Suprapubic skin (tissue), 4 donors: ENCODE measurements around the gene SPECC1L. TPM values are rescaled to one million over a fixed set of nuclear protein-coding genes. Genes with fewer than 3 reads are reported as not detected.

Experiments used
- DNase-seq, 2 donors: peaks; one replicate each; pipeline ENCODE4 v3.0.0-alpha.2; 2019; ENCODE audit warnings: low spot score in 2 of 2
- H3K27ac ChIP-seq: fragments of 200-600 bp; sonication (generic); one replicate; pipeline ENCODE4 v1.5.1; 2019
- H3K27me3 ChIP-seq: fragments of 200-600 bp; sonication (generic); one replicate; pipeline ENCODE4 v1.5.1; 2019
- H3K36me3 ChIP-seq: fragments of 200-600 bp; sonication (generic); one replicate; pipeline ENCODE4 v1.5.1; 2019
- H3K4me1 ChIP-seq: fragments of 200-600 bp; sonication (generic); one replicate; pipeline ENCODE4 v1.5.1; 2019
- H3K4me3 ChIP-seq: fragments of 200-600 bp; sonication (generic); one replicate; pipeline ENCODE4 v1.5.1; 2019; ENCODE audit warnings: mild to moderate bottlenecking
- H3K9me3 ChIP-seq: fragments of 200-600 bp; sonication (generic); one replicate; pipeline ENCODE4 v1.5.1; 2019
- EP300 ChIP-seq: sonication (generic); formaldehyde crosslinking; IDR thresholded peaks from one replicate; pipeline ENCODE4 v1.6.1; 2017; ENCODE audit warnings: antibody characterized with exemption
- POLR2A ChIP-seq, 2 donors: fragments of 450-650 bp; IDR thresholded peaks; one replicate each; pipeline ENCODE4 v1.6.1; 2017; ENCODE audit warnings: antibody characterized with exemption in 2 of 2, mild to moderate bottlenecking in 2 of 2, moderate library complexity in 2 of 2
- POLR2AphosphoS5 ChIP-seq, 3 donors: sonication (generic); formaldehyde crosslinking; IDR thresholded peaks; one replicate each; pipeline ENCODE4 v1.6.1; 2017; ENCODE audit warnings: antibody characterized with exemption in 3 of 3
- WGBS: methylation state at CpG from one replicate; pipeline ENCODE4 v1.1.5; 2018; 5-methylcytosine and 5-hydroxymethylcytosine counted together
- total RNA-seq, 4 donors: library from RNA; depleted of rRNA; stranded (reverse); fragments of >200 nt; gene quantifications; one replicate each; pipeline ENCODE4 v1.1.0, GENCODE V29; 2016
- TF ChIP-seq, protein P1 (sequence below), 2 donors: fragments of 200-600 bp in 1 of 2; fragments of 450-650 bp in 1 of 2; sonication (generic) in 1 of 2; IDR thresholded peaks; one replicate each; pipeline ENCODE4 v1.5.1; 2016 to 2019; ENCODE audit warnings: antibody characterized with exemption in 2 of 2, mild to moderate bottlenecking in 1 of 2, moderate library complexity in 1 of 2

SPECC1L gene
- total RNA-seq, 4 donors from 2014 or later, result 15.7 to 28.5 (median 21.4) TPM

DNA sequence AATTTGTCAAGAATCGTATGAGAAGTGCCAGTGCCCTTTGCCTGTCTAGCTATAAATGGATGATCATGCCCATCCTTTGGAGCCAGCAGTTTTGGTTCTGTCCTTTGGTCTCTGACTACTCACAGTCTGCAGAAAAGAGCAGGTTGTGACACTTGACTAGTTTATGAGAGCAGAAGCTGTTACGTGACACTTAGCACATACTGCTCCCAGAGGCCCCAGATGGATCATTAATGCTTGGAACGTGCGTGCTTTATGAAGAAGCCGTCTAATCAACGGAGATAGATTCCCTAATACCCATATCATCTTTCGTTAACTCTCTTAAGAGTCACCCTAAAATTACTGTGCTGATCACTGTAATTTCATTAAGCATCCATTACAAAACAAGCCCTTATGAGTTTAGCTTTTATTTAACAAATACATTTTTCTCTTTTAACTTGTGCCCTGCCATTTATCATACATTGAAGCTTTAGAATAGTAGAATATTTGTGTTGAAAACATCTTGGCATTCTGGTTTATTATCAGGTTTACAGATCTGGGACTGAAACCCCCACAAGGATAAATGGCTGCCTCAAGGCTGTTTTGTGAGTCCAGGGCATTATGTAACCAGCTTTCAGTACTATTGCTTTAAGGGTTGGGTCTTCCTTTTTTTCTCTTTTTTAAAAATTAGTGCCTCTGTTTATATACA, 109.7 kb downstream of the SPECC1L start:
- DNase-seq, result no peak
- H3K36me3 ChIP-seq, result peaks cover 41% of the 10 kb centered on the region
- 78% methylated on average over 7 of the region's 7 CpGs for WGBS
- no peaks in the 10 kb centered on the region for H3K27me3 ChIP-seq
- no peak overlapping the region for H3K27ac ChIP-seq
- H3K4me3 ChIP-seq, result no peak overlapping the region
- TF ChIP-seq POLR2A (IDR thresholded peaks at IDR 0.05) (no peak), POLR2AphosphoS5 (IDR thresholded peaks at IDR 0.05) (no peak), EP300 (no peak)
- TF ChIP-seq, protein P1, sequence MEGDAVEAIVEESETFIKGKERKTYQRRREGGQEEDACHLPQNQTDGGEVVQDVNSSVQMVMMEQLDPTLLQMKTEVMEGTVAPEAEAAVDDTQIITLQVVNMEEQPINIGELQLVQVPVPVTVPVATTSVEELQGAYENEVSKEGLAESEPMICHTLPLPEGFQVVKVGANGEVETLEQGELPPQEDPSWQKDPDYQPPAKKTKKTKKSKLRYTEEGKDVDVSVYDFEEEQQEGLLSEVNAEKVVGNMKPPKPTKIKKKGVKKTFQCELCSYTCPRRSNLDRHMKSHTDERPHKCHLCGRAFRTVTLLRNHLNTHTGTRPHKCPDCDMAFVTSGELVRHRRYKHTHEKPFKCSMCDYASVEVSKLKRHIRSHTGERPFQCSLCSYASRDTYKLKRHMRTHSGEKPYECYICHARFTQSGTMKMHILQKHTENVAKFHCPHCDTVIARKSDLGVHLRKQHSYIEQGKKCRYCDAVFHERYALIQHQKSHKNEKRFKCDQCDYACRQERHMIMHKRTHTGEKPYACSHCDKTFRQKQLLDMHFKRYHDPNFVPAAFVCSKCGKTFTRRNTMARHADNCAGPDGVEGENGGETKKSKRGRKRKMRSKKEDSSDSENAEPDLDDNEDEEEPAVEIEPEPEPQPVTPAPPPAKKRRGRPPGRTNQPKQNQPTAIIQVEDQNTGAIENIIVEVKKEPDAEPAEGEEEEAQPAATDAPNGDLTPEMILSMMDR (IDR thresholded peaks at IDR 0.05), result no peak
- H3K4me1 ChIP-seq, result no peaks in the 10 kb centered on the region
- H3K9me3 ChIP-seq, result no peaks in the 10 kb centered on the region

DNA sequence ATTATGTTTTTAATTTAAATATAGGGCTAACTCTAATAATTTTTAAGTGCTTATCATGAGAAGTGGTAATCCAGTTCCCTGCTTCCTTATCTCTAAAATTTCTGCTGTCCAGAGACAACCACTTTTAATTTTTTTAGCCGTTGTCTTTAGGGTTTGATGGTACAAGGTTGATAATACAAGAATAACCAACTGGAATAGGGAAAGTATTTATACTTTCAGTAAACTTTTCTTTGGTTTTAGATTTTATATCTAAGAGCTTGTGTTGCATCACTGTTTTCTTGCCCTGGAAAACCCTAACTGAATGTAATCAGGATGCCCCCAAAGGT, 110.2 kb downstream of the SPECC1L start:
- TF ChIP-seq POLR2AphosphoS5 (IDR thresholded peaks at IDR 0.05) (no peak), POLR2A (IDR thresholded peaks at IDR 0.05) (no peak), EP300 (no peak)
- TF ChIP-seq, protein P1 (IDR thresholded peaks at IDR 0.05), result no peak
- no peak for DNase-seq

DNA sequence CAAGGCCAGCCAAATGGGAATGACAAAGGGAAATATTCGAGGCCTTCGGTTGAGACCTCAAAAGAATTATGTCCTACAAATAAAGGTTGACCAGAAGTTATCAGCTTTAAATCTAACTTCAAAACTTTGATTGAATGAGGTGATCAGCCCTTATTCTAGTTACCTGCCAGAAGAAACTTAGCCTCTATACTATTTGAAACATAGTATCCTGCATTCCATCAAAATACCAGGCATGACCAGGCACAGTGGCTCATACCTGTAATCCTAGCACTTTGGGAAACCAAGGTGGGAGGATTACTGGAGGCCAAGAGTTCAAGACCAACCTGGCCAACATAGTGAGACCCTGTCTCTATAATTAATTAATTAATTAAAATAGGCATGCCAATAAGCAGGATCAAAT, 112.4 kb downstream of the SPECC1L start:
- 84% methylated on average over 2 of the region's 2 CpGs for WGBS
- TF ChIP-seq EP300 (no peak), POLR2A (IDR thresholded peaks at IDR 0.05) (no peak), POLR2AphosphoS5 (IDR thresholded peaks at IDR 0.05) (no peak)
- TF ChIP-seq, protein P1 (IDR thresholded peaks at IDR 0.05), result no peak
- no peak overlapping the region for H3K4me3 ChIP-seq
- H3K36me3 ChIP-seq, result peaks cover 15% of the 10 kb centered on the region
- no peaks in the 10 kb centered on the region for H3K27me3 ChIP-seq
- H3K9me3 ChIP-seq, result no peaks in the 10 kb centered on the region
- H3K27ac ChIP-seq, result no peak overlapping the region
- no peak for DNase-seq
- H3K4me1 ChIP-seq, result no peaks in the 10 kb centered on the region

More for the DNA sequence above, 110.2 kb downstream of the SPECC1L start:
- H3K9me3 ChIP-seq, result no peaks in the 10 kb centered on the region
- no peaks in the 10 kb centered on the region for H3K4me1 ChIP-seq
- peaks cover 36% of the 10 kb centered on the region for H3K36me3 ChIP-seq
- no peak overlapping the region for H3K4me3 ChIP-seq
- no peaks in the 10 kb centered on the region for H3K27me3 ChIP-seq
- no peak overlapping the region for H3K27ac ChIP-seq
- WGBS, result 91% methylated on average over 1 of the region's 1 CpG

DNA sequence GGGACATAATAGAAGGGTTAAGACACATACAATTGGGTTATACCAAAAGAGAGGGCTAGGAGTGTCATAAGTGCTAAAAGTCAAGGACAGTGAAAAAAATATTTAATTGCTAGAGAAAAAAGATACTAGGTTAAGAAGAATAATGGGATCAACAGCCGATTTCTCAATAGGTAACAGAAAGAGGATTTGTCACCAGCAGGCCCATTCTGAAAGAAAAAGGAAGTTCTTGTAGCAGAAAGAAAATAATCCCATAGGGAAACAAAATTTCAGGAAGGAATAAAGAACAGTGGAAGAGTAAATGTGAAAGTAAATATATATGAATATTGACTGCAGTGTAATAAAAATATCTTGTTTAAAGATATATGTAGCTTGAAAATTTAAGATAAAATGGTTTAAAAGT, 113.5 kb downstream of the SPECC1L start:
- Histone ChIP-seq H3K27ac (no peak overlapping the region), H3K27me3 (no peaks in the 10 kb centered on the region), H3K4me3 (no peak overlapping the region), H3K36me3 (peaks cover 9% of the 10 kb centered on the region), H3K4me1 (no peaks in the 10 kb centered on the region), H3K9me3 (no peaks in the 10 kb centered on the region)
- whole genome bisulfite sequencing, result 89% methylated on average over 1 of the region's 1 CpG
- TF ChIP-seq, protein P1 (IDR thresholded peaks at IDR 0.05), result no peak
- no peak for TF ChIP-seq EP300
- no peak for TF ChIP-seq POLR2AphosphoS5 (IDR thresholded peaks at IDR 0.05)
- no peak for TF ChIP-seq POLR2A (IDR thresholded peaks at IDR 0.05)
- DNase-seq, result no peak

DNA sequence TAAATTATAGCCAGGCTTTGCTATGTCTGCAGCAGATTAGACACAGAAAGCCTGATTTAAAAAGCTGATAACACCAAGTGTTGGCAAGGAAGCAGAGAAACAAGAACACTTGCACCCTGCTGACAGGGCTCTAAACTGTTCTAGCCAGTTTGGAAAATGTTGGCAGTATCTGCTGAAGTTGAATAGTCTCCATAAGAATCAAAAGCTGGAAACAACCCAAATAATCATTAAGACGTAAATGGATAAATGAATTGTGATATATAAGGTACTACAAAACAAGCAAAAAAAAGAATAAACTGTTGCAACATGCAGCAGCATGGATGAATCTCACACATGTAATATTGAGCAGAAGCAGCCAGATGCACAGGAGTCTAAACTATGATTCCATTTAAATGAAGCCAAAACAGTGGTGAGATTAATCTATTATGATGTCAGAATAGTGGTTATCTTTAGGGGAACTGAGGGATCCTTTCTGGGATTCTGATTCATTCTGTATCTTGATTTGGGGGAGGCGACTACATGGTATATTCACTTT, 116.4 kb downstream of the SPECC1L start:
- Histone ChIP-seq H3K27me3 (no peaks in the 10 kb centered on the region), H3K4me3 (no peak overlapping the region), H3K9me3 (no peaks in the 10 kb centered on the region), H3K4me1 (peaks cover 6% of the 10 kb centered on the region), H3K36me3 (no peaks in the 10 kb centered on the region), H3K27ac (no peak overlapping the region)
- TF ChIP-seq EP300, result no peak
- no peak for TF ChIP-seq POLR2A (IDR thresholded peaks at IDR 0.05)
- TF ChIP-seq POLR2AphosphoS5 (IDR thresholded peaks at IDR 0.05), result no peak
- TF ChIP-seq, protein P1 (IDR thresholded peaks at IDR 0.05), result no peak
- 67% methylated on average over 2 of the region's 2 CpGs for WGBS
- DNase-seq, result no peak
